Activated T-cell treated with anti-CD3 and anti-CD28 coated beads for 1 hour (primary cell): ENCODE measurements around the gene ZMYM2.

Experiments
- DNase-seq: peaks from one replicate; pipeline ENCODE4 v3.0.0-alpha.2; 2020; ENCODE audit warnings: low read depth

ZMYM2 gene

GRCh38 chr13:20105161-20105689, 146.7 kb downstream of the ZMYM2 start:
- DNase-seq: no peak

DNA sequence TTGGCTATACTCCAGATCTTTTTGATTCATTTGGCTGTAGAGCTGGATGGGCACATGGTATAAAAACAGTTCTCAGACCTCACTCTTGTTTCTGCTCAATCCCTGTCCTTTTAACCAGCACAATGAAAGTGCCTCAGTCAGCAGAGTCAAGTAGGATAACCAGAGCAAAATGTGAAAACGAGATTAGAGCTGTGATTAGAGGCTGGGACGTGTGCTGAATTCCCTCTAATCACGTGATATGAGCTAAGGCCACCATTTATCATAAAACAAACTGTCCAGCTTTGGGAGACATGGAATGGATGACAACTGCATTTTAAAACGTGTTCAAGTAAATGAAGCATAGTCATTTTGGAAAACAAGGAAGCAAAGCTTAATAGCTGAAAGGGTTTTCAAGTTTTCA, 148.2 kb downstream of the ZMYM2 start:
- no peak for DNase-seq

- no peak for DNase-seq
These were observed 150.5 kb downstream of the ZMYM2 start for GRCh38 chr13:20109037-20109436.

- DNase-seq: no peak
These were observed 155.6 kb downstream of the ZMYM2 start for GRCh38 chr13:20114066-20114610.

GRCh38 chr13:20116213-20116612, 157.7 kb downstream of the ZMYM2 start:
- DNase-seq: no peak

- DNase-seq: peak; percentile 44
These were observed 160.0 kb downstream of the ZMYM2 start for GRCh38 chr13:20118268-20119140.

DNA sequence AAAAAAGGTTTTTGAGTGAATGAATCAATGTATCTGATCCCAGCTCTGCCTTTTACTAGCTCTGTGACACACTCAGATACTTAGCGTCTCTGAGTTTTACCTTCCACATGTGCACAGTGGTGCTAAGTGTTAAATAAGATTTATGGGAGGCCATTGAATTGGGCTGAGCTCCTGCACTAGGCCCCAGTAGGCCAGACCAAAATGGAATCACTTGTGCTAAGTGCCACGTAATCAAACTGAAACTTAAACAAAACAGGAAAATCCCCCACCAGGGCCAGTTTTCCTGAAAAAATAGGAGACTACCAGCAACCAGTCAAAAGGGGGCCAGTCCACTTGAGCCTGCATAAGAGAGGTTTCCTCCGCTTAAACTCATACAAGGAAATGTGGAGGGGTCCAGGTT, 161.4 kb downstream of the ZMYM2 start:
- DNase-seq: no peak

GRCh38 chr13:20121159-20121525, 162.6 kb downstream of the ZMYM2 start:
- no peak for DNase-seq

- DNase-seq: no peak
These were observed 165.8 kb downstream of the ZMYM2 start for GRCh38 chr13:20124303-20124702.

DNA sequence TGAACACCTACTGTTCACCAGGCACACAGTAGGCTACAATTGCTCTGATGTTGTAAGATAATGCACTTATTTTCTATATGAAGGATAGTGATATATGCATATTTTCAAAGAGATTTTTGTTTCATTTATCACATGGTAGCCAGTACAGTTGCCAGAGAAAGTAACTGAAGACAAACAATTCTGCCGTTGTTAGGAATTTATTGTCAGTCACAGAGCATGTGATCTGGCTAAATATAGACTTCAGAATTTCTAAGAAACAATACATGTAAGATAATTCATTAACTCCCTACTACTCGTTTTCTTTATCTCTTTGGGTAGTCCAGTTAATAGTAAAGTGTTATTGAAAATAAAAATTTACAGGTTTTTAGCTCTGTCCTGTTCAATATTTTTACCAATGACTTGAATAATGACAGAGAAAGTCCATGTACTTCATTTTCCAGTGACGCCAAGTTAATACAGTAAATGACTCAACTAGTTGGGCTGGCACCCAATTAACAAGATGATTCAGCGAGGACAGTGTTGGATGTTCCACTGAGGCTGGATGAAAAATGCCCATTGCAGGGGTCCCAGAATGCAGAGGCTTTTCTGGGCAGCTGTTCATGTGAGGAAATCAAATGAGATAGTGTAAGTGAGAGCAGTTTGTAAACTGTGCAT, 166.7 kb downstream of the ZMYM2 start:
- no peak for DNase-seq

DNA sequence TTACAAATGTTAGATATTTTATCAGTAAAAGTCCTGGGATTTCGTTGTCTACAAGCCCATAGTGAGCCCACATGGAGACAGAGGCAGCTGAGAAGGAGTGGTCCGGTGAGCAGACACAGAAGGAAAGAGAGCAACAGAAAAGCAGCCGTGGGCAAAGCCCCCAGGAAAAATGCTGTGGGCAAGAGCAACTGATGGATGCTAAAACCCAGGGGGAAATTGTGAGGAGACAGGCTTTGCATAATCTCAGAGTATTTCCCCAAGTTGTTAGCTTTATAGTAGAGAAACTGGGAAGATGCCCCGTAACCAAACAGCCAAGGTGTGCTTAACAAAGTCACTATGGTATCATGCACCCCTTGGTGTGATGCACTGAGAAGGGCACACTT, 167.2 kb downstream of the ZMYM2 start:
- no peak for DNase-seq

DNA sequence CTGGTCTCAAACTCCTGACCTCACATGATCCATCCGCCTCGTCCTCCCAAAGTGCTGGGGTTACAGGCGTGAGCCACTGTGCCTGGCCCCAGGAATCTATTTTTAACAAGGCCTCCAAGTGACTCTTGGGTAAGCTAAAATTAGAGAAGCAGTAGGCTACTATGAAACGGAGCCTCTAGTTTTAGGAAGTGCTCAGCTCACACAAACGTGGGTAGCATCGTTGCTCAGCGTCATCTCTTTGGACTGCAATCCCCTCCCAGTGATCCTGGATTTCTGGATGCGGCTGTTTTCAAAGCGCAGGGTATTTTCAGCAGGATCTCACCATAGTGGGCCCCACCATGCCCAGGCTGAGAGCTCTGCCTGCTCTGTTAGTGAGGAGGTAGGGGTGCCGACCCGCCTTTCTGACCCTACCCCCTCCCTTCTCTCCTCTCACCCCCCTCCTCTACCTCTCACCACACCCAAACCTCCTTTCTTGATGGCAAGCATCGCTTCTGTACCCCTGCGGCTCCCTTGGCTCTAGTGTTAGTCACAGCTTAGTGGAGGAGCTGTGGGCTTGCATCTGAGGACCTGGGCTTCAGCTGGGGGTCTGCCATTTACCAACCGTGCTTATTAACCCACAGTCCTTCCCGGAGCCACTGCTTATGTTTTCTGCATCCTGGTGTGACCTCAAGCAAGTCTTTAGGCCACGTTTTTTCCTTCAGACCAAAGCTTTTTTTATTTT, 168.2 kb downstream of the ZMYM2 start:
- no peak for DNase-seq

DNA sequence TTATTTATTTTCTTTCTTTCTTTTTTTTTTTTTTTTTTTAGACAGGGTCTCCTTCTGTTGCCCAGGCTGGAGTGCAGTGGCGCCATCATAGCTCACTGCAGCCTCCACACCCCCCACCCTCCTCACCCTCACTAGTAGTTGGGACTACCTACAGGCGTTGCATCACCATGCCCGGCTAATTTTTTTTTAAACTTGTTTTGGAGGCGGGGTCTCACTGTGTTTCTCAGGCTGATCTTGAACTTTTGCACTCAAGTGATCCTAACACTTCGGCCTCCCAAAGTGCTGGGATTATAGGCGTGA, 168.7 kb downstream of the ZMYM2 start:
- no peak for DNase-seq

DNA sequence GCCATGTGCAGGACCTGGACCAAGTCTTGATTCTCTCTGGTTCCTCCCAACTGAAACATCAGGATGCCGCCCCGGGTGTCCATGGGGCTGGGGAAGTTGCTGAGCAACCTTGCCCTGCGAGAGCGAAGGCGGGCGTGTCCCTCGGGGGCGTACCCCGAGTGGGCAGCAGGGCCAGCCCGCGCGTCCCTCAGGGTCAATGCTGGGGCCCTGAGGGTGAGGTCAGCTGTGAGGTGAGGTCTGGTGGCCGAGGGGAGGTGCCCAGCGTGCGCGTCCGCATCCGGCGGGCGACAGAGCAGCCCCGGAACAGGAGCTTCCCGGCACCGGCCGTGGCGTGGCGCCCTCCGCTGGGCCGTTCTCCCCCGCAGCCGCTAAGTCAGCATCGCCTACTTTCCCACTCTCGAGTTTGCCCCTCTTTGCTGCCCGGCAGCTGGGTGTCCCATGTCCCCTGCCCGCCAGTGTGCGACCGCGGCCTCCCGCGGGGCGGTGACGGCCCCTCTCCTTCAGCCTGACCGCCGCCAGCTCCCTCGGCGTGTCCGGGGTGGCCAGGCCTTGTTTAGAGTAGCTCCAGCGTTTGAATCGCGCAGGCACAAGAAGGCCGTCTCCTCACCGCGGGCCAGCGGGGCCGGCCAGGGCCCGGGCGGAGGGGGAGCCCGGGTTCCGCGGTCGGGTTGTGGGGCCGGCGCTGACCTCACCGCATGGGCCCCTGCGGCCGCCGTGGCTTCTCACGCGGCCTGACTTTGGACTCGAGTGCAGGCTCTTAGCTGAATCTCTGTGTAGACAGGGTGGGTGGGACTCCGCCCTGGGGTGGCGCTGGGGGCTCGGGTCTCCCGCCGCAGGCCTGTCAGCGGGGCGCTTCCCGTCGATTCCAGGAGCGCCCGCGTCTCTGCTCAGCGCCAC, 169.3 kb downstream of the ZMYM2 start:
- DNase-seq: no peak

DNA sequence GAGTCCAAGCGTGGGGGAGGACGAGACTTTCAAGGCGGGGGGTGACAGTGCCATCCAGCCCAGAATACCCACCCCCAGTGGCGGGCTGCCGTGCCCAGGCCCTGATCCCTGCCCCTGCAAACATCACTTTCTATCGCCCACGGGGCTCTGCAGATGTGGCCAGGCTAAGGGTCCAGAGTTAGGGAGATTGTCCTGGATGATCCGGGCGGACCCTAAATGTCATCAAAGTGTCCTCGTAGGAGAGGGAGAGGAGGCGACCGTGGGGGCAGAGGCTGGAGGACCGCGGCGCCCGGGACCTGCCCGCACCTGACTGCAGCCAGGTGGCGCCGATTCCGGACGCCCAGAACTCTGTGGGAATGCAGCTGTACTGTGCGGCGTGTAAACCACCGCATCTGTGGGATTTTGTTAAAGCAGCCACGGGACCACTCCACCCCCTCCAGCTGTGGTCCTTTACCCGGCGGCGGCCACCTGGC, 170.0 kb downstream of the ZMYM2 start:
- no peak for DNase-seq

- no peak for DNase-seq
These were observed 170.5 kb downstream of the ZMYM2 start for GRCh38 chr13:20129076-20129475.

GRCh38 chr13:20130012-20130411, 171.5 kb downstream of the ZMYM2 start:
- DNase-seq: no peak

GRCh38 chr13:20130652-20131051, 172.1 kb downstream of the ZMYM2 start:
- no peak for DNase-seq

GRCh38 chr13:20131057-20131832, 172.7 kb downstream of the ZMYM2 start:
- no peak for DNase-seq

DNA sequence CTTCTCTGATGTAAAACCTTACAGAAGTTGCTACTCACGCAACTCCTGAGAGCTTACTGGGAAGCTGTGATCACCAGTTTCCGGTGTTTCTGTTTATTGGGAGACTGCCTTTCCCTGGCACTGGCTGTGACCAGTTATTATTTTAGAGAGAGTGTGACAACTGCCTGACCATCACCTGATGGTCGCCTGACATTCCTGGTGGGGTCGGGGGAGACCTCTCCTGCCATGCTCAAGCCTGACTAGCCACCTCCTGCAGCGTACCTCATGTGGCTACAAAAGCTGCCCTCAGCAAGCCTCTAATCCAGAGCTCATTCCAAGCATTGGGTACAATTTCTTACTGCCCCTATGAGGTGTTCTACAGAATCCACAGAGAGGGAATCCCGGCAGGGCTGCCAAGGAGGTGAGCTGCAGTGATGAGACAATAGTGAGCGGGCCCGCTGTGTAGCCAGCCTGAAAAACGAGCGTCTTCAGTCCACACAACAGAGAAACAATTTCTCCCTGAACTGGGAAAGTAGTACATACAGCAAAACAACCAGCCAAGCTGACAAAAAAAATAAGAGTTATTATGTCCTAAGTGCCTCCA, 173.6 kb downstream of the ZMYM2 start:
- DNase-seq: no peak
